Kidney (tissue), 14 donors: Measurements from ENCODE around the gene MAP7. TPM values are rescaled to one million over a fixed set of nuclear protein-coding genes. Genes with fewer than 3 reads are reported as not detected.

Experiments used
- DNase-seq, 5 donors: peaks; one replicate each; pipeline ENCODE4 v3.0.0-alpha.2; 2013 to 2020
- FAIRE-seq: peaks from 2 replicates; lab custom pipeline; 2012; peaks lifted over from hg19 to GRCh38; lab: Jason Lieb, UNC
- H3K27ac ChIP-seq, 2 donors: one replicate each; pipeline ENCODE4 v1.7.0; 2013; ENCODE audit warnings: low read depth in 2 of 2, low read length in 2 of 2, inconsistent platforms in 1 of 2
- H3K27me3 ChIP-seq: one replicate; pipeline ENCODE4 v1.7.1; 2013; ENCODE audit warnings: low read length, inconsistent platforms; ENCODE audit not compliant: control insufficient read depth, insufficient read depth
- H3K36me3 ChIP-seq, 3 donors: one replicate each; pipeline versions ENCODE4 v1.7.0 to v1.7.1; 2013; ENCODE audit warnings: low read length in 3 of 3, control low read depth in 1 of 3, inconsistent platforms in 1 of 3; ENCODE audit not compliant: insufficient read depth in 3 of 3, control insufficient read depth in 2 of 3
- H3K4me1 ChIP-seq, 3 donors: one replicate each; pipeline versions ENCODE4 v1.7.0 to v1.7.1; 2013; ENCODE audit warnings: low read length in 3 of 3, inconsistent platforms in 1 of 3, low read depth in 1 of 3; ENCODE audit not compliant: control insufficient read depth in 2 of 3, insufficient read depth in 2 of 3
- H3K4me3 ChIP-seq, 3 donors: one replicate each; pipeline versions ENCODE4 v1.7.0 to v1.8.1; 2013; ENCODE audit warnings: low read length in 3 of 3, control low read depth in 1 of 3, inconsistent platforms in 1 of 3
- H3K9ac ChIP-seq, 3 donors: one replicate each; pipeline versions ENCODE4 v1.7.0 to v1.7.1; 2013; ENCODE audit warnings: low read length in 3 of 3, control low read depth in 1 of 3, inconsistent platforms in 1 of 3
- H3K9me3 ChIP-seq, 3 donors: one replicate each; pipeline versions ENCODE4 v1.7.0 to v1.7.1; 2013; ENCODE audit warnings: low read length in 3 of 3, control low read depth in 1 of 3, inconsistent platforms in 1 of 3; ENCODE audit not compliant: control insufficient read depth in 2 of 3, insufficient read depth in 1 of 3
- intact Hi-C: fragments of 100-400 bp; cut with DNase I; formaldehyde crosslinking; loops from one replicate; pipeline ENCODE4 v1.11.1; 2022
- polyA plus RNA-seq: library from polyadenylated mRNA; stranded (reverse); fragments of 350-450 nt; fragmentation: Illumina TruSeq; extraction: RNeasy Lipid Tissue Mini Kit (QIAGEN cat#74804); gene quantifications from one replicate; pipeline ENCODE4 v1.2.3, GENCODE V29; 2014; ENCODE audit warnings: low read depth, low replicate concordance; ENCODE audit not compliant: insufficient read depth
- total RNA-seq: library from RNA; stranded (reverse); fragmentation: NEBNext Ultra II Directional; extraction: Animal tissue kit (Norgen Biotek cat#: 25700); gene quantifications from one replicate; pipeline ENCODE4 v1.2.1, GENCODE V29; 2021
- TF ChIP-seq, protein P1 (sequence below): IDR thresholded peaks from 3 replicates; pipeline ENCODE4 v1.5.1; 2012; ENCODE audit warnings: mild to moderate bottlenecking, moderate library complexity, borderline replicate concordance; ENCODE audit not compliant: insufficient read depth; ENCODE audit errors: extremely low read depth
- donor health status: control.
- donor health status: control.
- donor health status: control.
- donor health status: control.
- donor health status: control.
- donor health status: DM: yes; HTN: yes; CAD: no.
- donor health status: Normal renal cell carcinoma (clear cell type).

The MAP7 gene
- total and polyA plus RNA-seq, 2 donors from 2014 or later, result 16.0 to 40.0 TPM

DNA sequence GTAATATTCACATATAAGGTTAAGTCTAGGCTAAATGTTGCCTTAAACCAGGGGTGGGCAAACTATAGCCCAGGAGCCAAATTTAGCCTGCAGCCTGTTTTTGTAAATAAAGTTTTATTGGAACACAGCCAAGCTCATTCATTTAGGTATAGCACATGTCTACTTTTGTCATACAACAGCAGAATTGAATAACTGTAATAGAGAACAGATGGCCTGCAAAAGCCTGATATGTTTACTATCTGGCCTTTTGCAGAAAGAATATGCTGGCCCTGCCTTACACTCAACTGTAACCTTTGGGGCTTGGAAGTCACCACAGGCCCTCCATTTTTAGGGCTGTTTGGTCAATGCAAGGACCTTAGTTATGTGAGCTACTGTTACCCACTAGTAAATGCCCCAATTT is 242.9 kb downstream of the MAP7 start:
- no peaks in the 10 kb centered on the region for H3K36me3 ChIP-seq
- intact Hi-C loops, result no loop called here
- FAIRE-seq (no peak), DNase-seq (no peak)
- H3K4me3 ChIP-seq, result no peak overlapping the region
- H3K27me3 ChIP-seq, result no peaks in the 10 kb centered on the region
- no peak overlapping the region for H3K27ac ChIP-seq
- H3K9ac ChIP-seq, result no peak overlapping the region
- TF ChIP-seq, protein P1, sequence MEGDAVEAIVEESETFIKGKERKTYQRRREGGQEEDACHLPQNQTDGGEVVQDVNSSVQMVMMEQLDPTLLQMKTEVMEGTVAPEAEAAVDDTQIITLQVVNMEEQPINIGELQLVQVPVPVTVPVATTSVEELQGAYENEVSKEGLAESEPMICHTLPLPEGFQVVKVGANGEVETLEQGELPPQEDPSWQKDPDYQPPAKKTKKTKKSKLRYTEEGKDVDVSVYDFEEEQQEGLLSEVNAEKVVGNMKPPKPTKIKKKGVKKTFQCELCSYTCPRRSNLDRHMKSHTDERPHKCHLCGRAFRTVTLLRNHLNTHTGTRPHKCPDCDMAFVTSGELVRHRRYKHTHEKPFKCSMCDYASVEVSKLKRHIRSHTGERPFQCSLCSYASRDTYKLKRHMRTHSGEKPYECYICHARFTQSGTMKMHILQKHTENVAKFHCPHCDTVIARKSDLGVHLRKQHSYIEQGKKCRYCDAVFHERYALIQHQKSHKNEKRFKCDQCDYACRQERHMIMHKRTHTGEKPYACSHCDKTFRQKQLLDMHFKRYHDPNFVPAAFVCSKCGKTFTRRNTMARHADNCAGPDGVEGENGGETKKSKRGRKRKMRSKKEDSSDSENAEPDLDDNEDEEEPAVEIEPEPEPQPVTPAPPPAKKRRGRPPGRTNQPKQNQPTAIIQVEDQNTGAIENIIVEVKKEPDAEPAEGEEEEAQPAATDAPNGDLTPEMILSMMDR, result no peak
- no peaks in the 10 kb centered on the region for H3K9me3 ChIP-seq
- no peaks in the 10 kb centered on the region for H3K4me1 ChIP-seq

DNA sequence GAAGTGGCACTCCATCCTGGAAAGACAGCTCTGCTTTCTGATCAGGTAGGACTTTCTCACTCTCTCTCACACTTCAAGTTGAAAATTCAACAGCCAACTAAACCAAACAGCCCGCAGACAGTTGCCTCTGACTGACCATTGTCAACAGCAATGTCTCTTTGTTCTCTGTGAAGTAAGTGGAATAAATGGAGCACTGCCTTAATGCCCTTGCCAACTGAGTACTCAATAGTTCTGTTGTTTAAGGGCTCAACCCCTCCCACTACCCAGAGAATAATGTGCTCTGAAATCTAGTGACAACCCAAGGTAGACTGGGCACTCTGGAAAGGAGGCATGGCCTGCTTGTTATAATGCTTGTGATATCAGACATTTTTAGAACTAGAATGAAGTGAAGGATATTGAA is 243.8 kb downstream of the MAP7 start:
- no peak for FAIRE-seq
- no peak for DNase-seq
- Histone ChIP-seq H3K4me1 (no peaks in the 10 kb centered on the region), H3K36me3 (no peaks in the 10 kb centered on the region), H3K27me3 (no peaks in the 10 kb centered on the region), H3K9me3 (no peaks in the 10 kb centered on the region), H3K27ac (no peak overlapping the region), H3K4me3 (no peak overlapping the region), H3K9ac (no peak overlapping the region)
- TF ChIP-seq, protein P1, result no peak
- intact Hi-C loops, result no loop called here

GRCh38 chr6:136304410-136304809 is 245.8 kb downstream of the MAP7 start:
- Histone ChIP-seq H3K27me3 (no peaks in the 10 kb centered on the region), H3K27ac (no peak overlapping the region)
- FAIRE-seq, result no peak

More at GRCh38 chr6:136304410-136304809, 245.8 kb downstream of the MAP7 start:
- DNase-seq, result no peak
- TF ChIP-seq, protein P1, result no peak
- intact Hi-C loops, result no loop called here
- Histone ChIP-seq H3K9me3 (no peaks in the 10 kb centered on the region), H3K9ac (no peak overlapping the region), H3K36me3 (no peaks in the 10 kb centered on the region), H3K4me3 (no peak overlapping the region), H3K4me1 (no peaks in the 10 kb centered on the region)
